Panc1 (cell line): ENCODE measurements around the gene GLB1L3. TPM values are rescaled to one million over a fixed set of nuclear protein-coding genes. Genes with fewer than 3 reads are reported as not detected.
A peak's percentile ranks its signal among the peaks of the same experiment; 100 is the strongest.

Experiments used
- ATAC-seq: fragments of 200-7000 bp; cut with Tn5 transposase; 2 replicates; pipeline ENCODE4 v1.9.1; 2020; ENCODE audit warnings: mild to moderate bottlenecking, moderate library complexity
- BruUV-seq: library from RNA; stranded (reverse); fragments of 400-500 nt; replicated peaks from 2 replicates; lab custom pipeline; 2021; lab: Mats Ljungman, UMichigan
- CTCF ChIA-PET: fragments of 300-600 bp; sonication (Branson Sonifier 250); formaldehyde crosslinking; loops from one replicate; lab custom pipeline; 2022; ENCODE audit warnings: antibody characterized with exemption; lab: Charles Lee
- POLR2A ChIA-PET: fragments of 300-600 bp; sonication (Branson Sonifier 250); formaldehyde crosslinking; loops from one replicate; lab custom pipeline; 2022; ENCODE audit warnings: antibody characterized with exemption; lab: Charles Lee
- DNase-seq: peaks from one replicate; pipeline ENCODE4 v3.0.0-alpha.2; 2010; ENCODE audit warnings: low read depth, low spot score
- H3K27ac ChIP-seq: 2 replicates; pipeline ENCODE4 v1.5.1; 2011; ENCODE audit warnings: mild to moderate bottlenecking, low read length, inconsistent platforms
- H3K27me3 ChIP-seq: fragments of 200-500 bp; sonication (Bioruptor generic); 2 replicates; pipeline ENCODE4 v1.6.0; 2014; ENCODE audit warnings: low read length, inconsistent platforms; ENCODE audit not compliant: control insufficient read depth, insufficient read depth
- H3K36me3 ChIP-seq: fragments of 200-500 bp; sonication (Bioruptor generic); 2 replicates; pipeline ENCODE4 v1.5.1; 2014; ENCODE audit warnings: inconsistent platforms, mild to moderate bottlenecking, low read length, moderate library complexity; ENCODE audit not compliant: control insufficient read depth, insufficient read depth
- H3K4me1 ChIP-seq: 2 replicates; pipeline ENCODE4 v1.5.1; 2011; ENCODE audit warnings: inconsistent platforms, mild to moderate bottlenecking, low read length, moderate library complexity; ENCODE audit not compliant: control insufficient read depth, insufficient read depth
- H3K4me3 ChIP-seq, 2 experiments: 2 replicates each; pipeline ENCODE4 v1.5.1; 2011 to 2012; ENCODE audit warnings: low read depth in 2 of 2, low read length in 2 of 2, mild to moderate bottlenecking in 2 of 2, inconsistent platforms in 1 of 2, moderate library complexity in 1 of 2
- H3K9me3 ChIP-seq: fragments of 200-500 bp; sonication (Bioruptor generic); 2 replicates; pipeline ENCODE4 v1.5.1; 2014; ENCODE audit warnings: low read depth, mild to moderate bottlenecking, inconsistent platforms, low read length, moderate library complexity; ENCODE audit not compliant: control insufficient read depth, insufficient read depth
- POLR2AphosphoS5 ChIP-seq: IDR thresholded peaks from 2 replicates; pipeline ENCODE4 v1.6.1; 2012; ENCODE audit warnings: mild to moderate bottlenecking, low read depth, low read length, moderate library complexity
- REST ChIP-seq, 2 experiments: IDR thresholded peaks; 2 replicates each; pipeline ENCODE4 v1.6.1; 2011 to 2012; ENCODE audit warnings: low read depth in 2 of 2, control low read depth in 1 of 2, low read length in 1 of 2, mild to moderate bottlenecking in 1 of 2, moderate library complexity in 1 of 2; ENCODE audit not compliant: insufficient read depth in 1 of 2
- SIN3A ChIP-seq: IDR thresholded peaks from 2 replicates; pipeline ENCODE4 v1.6.1; 2012; ENCODE audit warnings: low read depth, mild to moderate bottlenecking, low read length, moderate library complexity, borderline replicate concordance; ENCODE audit not compliant: insufficient read depth
- TCF7L2 ChIP-seq: IDR thresholded peaks from 2 replicates; pipeline ENCODE4 v1.6.1; 2011; ENCODE audit warnings: mild to moderate bottlenecking, low read depth, low read length, inconsistent platforms
- in situ Hi-C: cut with HindIII; loops from 2 replicates; pipeline ENCODE4 v1.10.0; 2016; ENCODE audit warnings: low sequenced_read_pairs, low pct_unique_long_range_greater_than_20kb
- intact Hi-C: fragments of 100-400 bp; cut with micrococcal nuclease; formaldehyde crosslinking; loops from one replicate; pipeline ENCODE4 v1.10.0; 2022; ENCODE audit not compliant: unreplicated experiment
- total RNA-seq: library from RNA; stranded (reverse); gene quantifications from one replicate; pipeline ENCODE4 v1.2.1, GENCODE V29; 2021; ENCODE audit not compliant: unreplicated experiment
- TF ChIP-seq, protein P1 (sequence below): fragments of 450-650 bp; IDR thresholded peaks from 2 replicates; pipeline ENCODE4 v1.5.1; 2017; ENCODE audit warnings: mild to moderate bottlenecking

GLB1L3 gene
- total RNA-seq, 1 experiment from 2014 or later: not detected

- H3K36me3 ChIP-seq: no peaks in the 10 kb centered on the region; the same call in 1 of the 2 replicates
- H3K4me1 ChIP-seq: peaks cover 17% of the 10 kb centered on the region
- H3K27me3 ChIP-seq: no peaks in the 10 kb centered on the region
- H3K27ac ChIP-seq: no peak overlapping the region
- POLR2A ChIA-PET: no interaction called here
- in situ Hi-C loops: no loop called here
- TF ChIP-seq POLR2AphosphoS5: no peak
- TF ChIP-seq SIN3A: no peak
- TF ChIP-seq, protein P1, sequence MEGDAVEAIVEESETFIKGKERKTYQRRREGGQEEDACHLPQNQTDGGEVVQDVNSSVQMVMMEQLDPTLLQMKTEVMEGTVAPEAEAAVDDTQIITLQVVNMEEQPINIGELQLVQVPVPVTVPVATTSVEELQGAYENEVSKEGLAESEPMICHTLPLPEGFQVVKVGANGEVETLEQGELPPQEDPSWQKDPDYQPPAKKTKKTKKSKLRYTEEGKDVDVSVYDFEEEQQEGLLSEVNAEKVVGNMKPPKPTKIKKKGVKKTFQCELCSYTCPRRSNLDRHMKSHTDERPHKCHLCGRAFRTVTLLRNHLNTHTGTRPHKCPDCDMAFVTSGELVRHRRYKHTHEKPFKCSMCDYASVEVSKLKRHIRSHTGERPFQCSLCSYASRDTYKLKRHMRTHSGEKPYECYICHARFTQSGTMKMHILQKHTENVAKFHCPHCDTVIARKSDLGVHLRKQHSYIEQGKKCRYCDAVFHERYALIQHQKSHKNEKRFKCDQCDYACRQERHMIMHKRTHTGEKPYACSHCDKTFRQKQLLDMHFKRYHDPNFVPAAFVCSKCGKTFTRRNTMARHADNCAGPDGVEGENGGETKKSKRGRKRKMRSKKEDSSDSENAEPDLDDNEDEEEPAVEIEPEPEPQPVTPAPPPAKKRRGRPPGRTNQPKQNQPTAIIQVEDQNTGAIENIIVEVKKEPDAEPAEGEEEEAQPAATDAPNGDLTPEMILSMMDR: no peak
- TF ChIP-seq TCF7L2: no peak
- TF ChIP-seq REST (IDR thresholded peaks at IDR 0.05; ENCODE audit: insufficient read depth in 1 of 2, low read depth in 2 of 2, low read length in 1 of 2): no peak
- DNase-seq (no peak), ATAC-seq (no peak)
- intact Hi-C loops: no loop called here
- no TSS peak for BruUV-seq
- CTCF ChIA-PET: no interaction called here
- H3K9me3 ChIP-seq: no peaks in the 10 kb centered on the region
- H3K4me3 ChIP-seq: no peak overlapping the region
Observed at GRCh38 chr11:134250675-134251074, 25.5 kb upstream of the GLB1L3 start.

DNA sequence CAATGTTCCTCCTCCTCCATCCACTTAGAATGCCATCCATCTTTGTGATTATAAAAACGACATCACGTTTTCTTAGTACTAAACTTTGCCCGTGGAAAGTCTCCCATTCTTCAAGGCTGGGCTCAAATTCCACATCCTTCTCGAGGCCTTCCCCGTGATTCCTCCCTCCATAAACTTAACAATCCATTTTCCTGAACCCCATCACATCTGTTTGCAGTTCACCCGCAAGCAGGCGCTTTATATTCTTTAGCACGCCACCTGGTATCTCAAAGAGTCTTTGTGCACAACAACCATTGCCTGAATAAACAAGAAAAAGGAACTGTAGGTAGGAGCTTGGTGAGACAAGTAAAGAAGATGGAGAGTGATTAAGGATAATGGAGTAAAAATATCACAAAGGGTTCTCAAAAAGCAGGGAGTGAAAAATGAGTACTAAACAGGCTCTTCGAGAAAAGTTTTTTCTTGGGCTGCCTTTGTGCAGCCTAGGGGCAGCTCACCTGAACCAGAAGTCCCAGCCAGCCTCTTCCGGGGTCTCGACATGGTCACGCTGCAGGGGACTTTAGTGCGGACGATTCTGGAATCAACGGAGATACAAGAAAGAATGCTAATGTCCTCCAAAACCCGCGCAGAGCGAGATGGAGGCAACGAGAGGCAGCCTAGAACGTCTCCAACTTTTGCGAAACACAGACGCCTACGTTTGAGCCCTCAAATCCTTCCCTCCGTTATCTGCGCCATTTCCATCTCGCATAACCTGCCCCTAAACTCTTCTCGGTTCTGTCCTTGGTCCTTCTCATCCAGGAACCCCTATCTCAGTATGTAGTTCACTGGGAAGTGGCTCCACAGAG, 23.6 kb upstream of the GLB1L3 start:
- Histone ChIP-seq H3K36me3 (no peaks in the 10 kb centered on the region; the same call in 1 of the 2 replicates), H3K27me3 (no peaks in the 10 kb centered on the region), H3K4me1 (peaks cover 17% of the 10 kb centered on the region), H3K27ac (peak overlapping the region; percentile 96), H3K4me3 (peak overlapping the region; percentile 99), H3K9me3 (no peaks in the 10 kb centered on the region)
- TF ChIP-seq, protein P1: no peak
- TF ChIP-seq REST (IDR thresholded peaks at IDR 0.05; ENCODE audit: insufficient read depth in 1 of 2, low read depth in 2 of 2, low read length in 1 of 2): no peak
- TF ChIP-seq TCF7L2: no peak
- TF ChIP-seq SIN3A: no peak; the same call in 1 of the 2 replicates
- TF ChIP-seq POLR2AphosphoS5: no peak
- in situ Hi-C loops (no loop called here), intact Hi-C loops (loop anchor here (2.0 kb wide), 1 partner anchor 28 kb away; the partner anchor contains the start of gene VPS26B)
- BruUV-seq: no TSS peak
- POLR2A ChIA-PET: no interaction called here
- CTCF ChIA-PET: no interaction called here
- DNase-seq (no peak), ATAC-seq (peak; percentile 55)
